ENCODE measurements around the gene ADD1.

ADD1 gene

GRCh38 chr4:2924765-2925301 lies 81.2 kb downstream of the ADD1 start:
- no peak for DNase-seq

GRCh38 chr4:2925496-2925895 lies 81.9 kb downstream of the ADD1 start:
- no peak for DNase-seq

- no peak for DNase-seq
Observed at GRCh38 chr4:2925931-2926860, 82.6 kb downstream of the ADD1 start.

GRCh38 chr4:2927016-2927695 lies 83.5 kb downstream of the ADD1 start:
- no peak for DNase-seq

GRCh38 chr4:2927696-2928075 lies 84.0 kb downstream of the ADD1 start:
- DNase-seq, result no peak

- DNase-seq, result no peak
Observed at GRCh38 chr4:2928242-2929176, 84.9 kb downstream of the ADD1 start.

- no peak for DNase-seq
Observed at GRCh38 chr4:2929469-2929868, 85.8 kb downstream of the ADD1 start.

- no peak for DNase-seq
Observed at GRCh38 chr4:2930135-2930757, 86.6 kb downstream of the ADD1 start.

- no peak for DNase-seq
Observed at GRCh38 chr4:2930758-2931511, 87.3 kb downstream of the ADD1 start.

- peak; percentile 46 for DNase-seq
Observed at GRCh38 chr4:2931512-2932301, 88.1 kb downstream of the ADD1 start.

- DNase-seq, result no peak
Observed at GRCh38 chr4:2932321-2932950, 88.8 kb downstream of the ADD1 start.

- DNase-seq, result no peak
Observed at GRCh38 chr4:2932951-2933565, 89.4 kb downstream of the ADD1 start.

- peak; percentile 35 for DNase-seq
Observed at GRCh38 chr4:2933566-2934076, 90.0 kb downstream of the ADD1 start.

- DNase-seq, result peak; percentile 50
Observed at GRCh38 chr4:2934077-2934812, 90.6 kb downstream of the ADD1 start.

- peak; percentile 89 for DNase-seq
Observed at GRCh38 chr4:2934813-2935761, 91.4 kb downstream of the ADD1 start.

GRCh38 chr4:2935762-2936743 lies 92.4 kb downstream of the ADD1 start:
- DNase-seq, result no peak

Measured in activated gamma-delta T cell (primary cell).